ENCODE data around the gene MLH3. TPM values are rescaled to one million over a fixed set of nuclear protein-coding genes. Genes with fewer than 3 reads are reported as not detected.

MLH3 gene
- polyA plus RNA-seq, 1 of the 3 experiments (the other 2 are of a cell fraction) = 3.8 TPM

GRCh38 chr14:75084513-75084912 is 33.2 kb upstream of the MLH3 start:
- Histone ChIP-seq H2AFZ (ENCODE audit: low read depth) (no peak overlapping the region), H3K27ac (ENCODE audit: low read depth in 2 of 2, low read length in 1 of 2) (no peak overlapping the region), H3K9me3 (no peaks in the 10 kb centered on the region), H3F3A (replicated peaks; ENCODE audit: insufficient read depth) (no peaks in the 10 kb centered on the region), H3K27me3 (ENCODE audit: insufficient read depth) (no peaks in the 10 kb centered on the region), H3K4me3 (ENCODE audit: low read depth in 2 of 2, low read length in 1 of 2) (no peak overlapping the region), H3K4me1 (ENCODE audit: control insufficient read depth in 1 of 2, insufficient read depth in 2 of 2, low read depth in 1 of 2, low read length in 1 of 2) (peaks cover 0 to 2% of the 10 kb centered on the region in 2 experiments; a peak in 1 of 4 replicates), H3K79me2 (ENCODE audit: insufficient read depth) (no peaks in the 10 kb centered on the region), H4K20me1 (ENCODE audit: insufficient read depth) (no peaks in the 10 kb centered on the region), H3K36me3 (replicated peaks in 1 of 2; ENCODE audit: control insufficient read depth in 1 of 2, insufficient read depth in 2 of 2, low read length in 1 of 2) (peaks cover 42 to 65% of the 10 kb centered on the region in 2 experiments), H3K9me2 (no peaks in the 10 kb centered on the region), H3K9ac (no peak overlapping the region), H3K4me2 (no peak overlapping the region)
- no peak for DNase-seq
- CTCF ChIA-PET = interaction anchor here (0.9 to 15.6 kb wide), 6 partner anchors 14 to 477 kb away, joined by 4 to 290 read pairs (median 5); partner anchors contain the start of gene ACYP1
- TF ChIP-seq CTCF (IDR thresholded peaks at IDR 0.05) (peak; percentile 26), SMC3 (IDR thresholded peaks at IDR 0.05; ENCODE audit: low read depth, low read length) (peak; percentile 29; the same call in 1 of the 2 replicates), FOXJ3 (CRISPR knock-in tag; IDR thresholded peaks at IDR 0.05) (no peak), JUND (IDR thresholded peaks at IDR 0.05) (no peak), IRF3 (IDR thresholded peaks at IDR 0.05; ENCODE audit: low read depth, low read length) (no peak), MAX (IDR thresholded peaks at IDR 0.05; ENCODE audit: low read depth) (no peak), FOXM1 (IDR thresholded peaks at IDR 0.05; ENCODE audit: low read depth) (no peak), PBX3 (IDR thresholded peaks at IDR 0.05) (no peak), FOSL2 (IDR thresholded peaks at IDR 0.05; ENCODE audit: borderline replicate concordance, low read depth) (no peak), YY1 (IDR thresholded peaks at IDR 0.05; ENCODE audit: low read depth) (no peak), MXI1 (IDR thresholded peaks at IDR 0.05; ENCODE audit: low read depth, low read length) (no peak), EP300 (IDR thresholded peaks at IDR 0.05; ENCODE audit: borderline replicate concordance in 1 of 2, low read depth in 1 of 2, low read length in 1 of 2) (no peak), MEF2A (IDR thresholded peaks at IDR 0.05; ENCODE audit: borderline replicate concordance, low read depth) (no peak), EZH2phosphoT487 (IDR thresholded peaks at IDR 0.05; ENCODE audit: borderline replicate concordance, low read depth) (no peak), ZBTB33 (IDR thresholded peaks at IDR 0.05; ENCODE audit: borderline replicate concordance, low read depth) (no peak), NRF1 (IDR thresholded peaks at IDR 0.05; ENCODE audit: low read depth, low read length) (no peak), RAD21 (IDR thresholded peaks at IDR 0.05; ENCODE audit: low read length) (peak; percentile 37), CHD2 (IDR thresholded peaks at IDR 0.05; ENCODE audit: low read length, partially characterized antibody) (no peak), TAF1 (IDR thresholded peaks at IDR 0.05; ENCODE audit: borderline replicate concordance, low read depth, low read length) (no peak), ELF1 (IDR thresholded peaks at IDR 0.05) (no peak)
- 87% methylated on average over 5 of the region's 5 CpGs for WGBS (ENCODE audit: low lambda C conversion rate)
- POLR2A ChIA-PET = no interaction called here

All from SK-N-SH (cell line).